Kidney glomerular epithelial cell (primary cell): ENCODE data around the gene CLDN1.
A peak's percentile ranks its signal among the peaks of the same experiment; 100 is the strongest.

Source experiments
- DNase-seq: peaks from one replicate; lab custom pipeline; 2025; lab: John Stamatoyannopoulos, UW

Gene CLDN1, protein sequence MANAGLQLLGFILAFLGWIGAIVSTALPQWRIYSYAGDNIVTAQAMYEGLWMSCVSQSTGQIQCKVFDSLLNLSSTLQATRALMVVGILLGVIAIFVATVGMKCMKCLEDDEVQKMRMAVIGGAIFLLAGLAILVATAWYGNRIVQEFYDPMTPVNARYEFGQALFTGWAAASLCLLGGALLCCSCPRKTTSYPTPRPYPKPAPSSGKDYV

DNA sequence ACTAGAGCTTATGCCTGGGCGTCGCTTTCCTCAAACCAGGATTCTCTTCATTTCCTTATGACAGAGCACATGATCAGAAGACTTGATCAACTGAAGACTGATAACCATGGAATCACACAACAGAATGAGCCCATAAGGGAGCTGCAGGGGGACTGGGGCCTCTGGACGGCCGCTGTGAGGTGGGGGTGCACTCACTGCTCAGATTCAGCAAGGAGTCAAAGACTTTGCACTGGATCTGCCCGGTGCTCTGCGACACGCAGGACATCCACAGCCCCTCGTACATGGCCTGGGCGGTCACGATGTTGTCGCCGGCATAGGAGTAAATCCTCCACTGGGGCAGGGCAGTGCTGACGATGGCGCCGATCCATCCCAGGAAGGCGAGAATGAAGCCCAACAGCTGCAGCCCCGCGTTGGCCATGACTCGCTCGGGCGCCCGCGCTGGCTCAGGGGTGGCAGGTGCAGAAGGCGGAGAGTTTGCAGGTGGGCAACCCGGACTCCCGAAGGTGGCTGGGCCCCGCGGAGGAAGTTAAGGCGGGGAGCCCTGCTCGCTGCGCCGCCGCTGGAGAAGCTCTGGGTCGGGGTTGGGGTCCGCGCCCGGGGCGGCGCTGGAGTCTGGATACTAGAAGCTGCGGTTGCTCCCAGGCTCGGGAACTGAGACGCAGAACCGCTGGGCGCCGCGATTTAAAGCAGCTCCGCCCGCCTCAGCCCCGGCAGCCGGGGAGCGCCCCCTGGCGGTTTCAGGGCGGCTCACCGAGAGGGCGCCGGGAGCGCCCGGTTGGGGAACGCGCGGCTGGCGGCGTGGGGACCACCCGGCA, at the start of gene CLDN1:
Gene CLDN1, minus strand, starts transcription at position 658 of the 815 bp plus-strand sequence. Its CDS starts 240 bp downstream, at position 418.
- peak; percentile 74 for DNase-seq

DNA sequence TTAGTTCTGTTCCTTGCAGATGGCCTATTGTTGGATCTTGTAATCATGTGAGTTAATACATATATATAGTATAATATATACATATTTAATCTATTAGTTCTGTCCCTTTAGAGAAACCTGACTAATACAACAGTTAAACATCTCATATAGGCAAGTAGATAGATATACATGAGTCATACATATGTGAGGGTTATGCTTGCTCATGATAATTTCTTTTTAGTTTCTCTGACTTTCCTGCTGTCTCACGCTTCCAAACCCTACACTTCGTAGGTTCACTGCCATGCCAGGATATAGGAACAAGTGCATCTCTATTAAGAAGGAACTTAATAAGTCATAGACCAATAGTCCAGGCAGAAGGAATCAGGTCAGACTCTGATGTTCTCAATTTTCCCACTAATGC, 48.9 kb upstream of the CLDN1 start:
- no peak for DNase-seq

DNA sequence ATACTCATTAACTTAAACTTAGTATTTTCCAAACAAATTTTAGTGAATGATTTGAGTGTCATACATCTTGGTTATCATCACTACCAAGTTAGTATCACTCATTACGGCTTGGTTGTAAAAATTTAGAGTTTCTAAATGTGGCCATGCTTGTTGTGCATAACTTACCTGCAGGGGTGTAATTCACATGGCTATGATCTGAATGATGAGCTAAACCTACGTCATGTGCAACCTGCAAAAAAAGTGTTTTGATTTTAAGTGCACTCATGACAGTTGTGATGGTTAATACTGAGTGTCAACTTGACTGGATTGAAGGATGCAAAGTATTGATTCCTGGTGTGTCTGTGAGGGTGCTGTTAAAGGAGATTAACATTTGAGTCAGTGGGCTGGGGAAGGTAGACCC, 48.1 kb upstream of the CLDN1 start:
- no peak for DNase-seq

DNA sequence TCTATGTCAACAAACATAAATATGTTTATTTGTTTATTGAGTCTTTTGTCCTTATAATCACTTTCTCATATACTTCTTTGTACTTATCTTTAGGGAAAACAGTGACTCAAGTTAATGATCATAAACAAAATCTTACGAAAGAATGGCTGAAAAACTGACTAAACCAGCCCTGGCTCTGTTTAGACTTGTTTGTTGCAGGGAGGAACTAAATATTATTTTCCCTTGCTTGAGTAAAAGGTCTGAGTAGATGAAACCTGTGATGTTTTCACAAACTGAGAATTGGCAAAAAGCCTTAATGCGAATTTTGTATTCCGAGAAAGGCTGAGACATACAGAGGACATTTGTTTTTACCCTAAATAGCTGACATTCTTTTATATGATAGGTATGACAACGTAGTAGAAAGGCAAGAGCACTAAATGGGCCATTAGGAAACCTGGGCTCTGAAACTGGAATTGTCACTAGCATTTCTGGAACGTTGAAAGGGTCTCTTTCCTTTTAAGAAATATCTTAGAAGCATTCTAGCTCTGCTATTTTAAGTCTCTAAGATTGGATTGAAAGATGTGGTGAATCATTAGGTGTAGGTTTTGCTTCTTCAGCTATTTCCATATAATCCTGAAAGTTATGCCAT, 47.5 kb upstream of the CLDN1 start:
- DNase-seq = no peak

DNA sequence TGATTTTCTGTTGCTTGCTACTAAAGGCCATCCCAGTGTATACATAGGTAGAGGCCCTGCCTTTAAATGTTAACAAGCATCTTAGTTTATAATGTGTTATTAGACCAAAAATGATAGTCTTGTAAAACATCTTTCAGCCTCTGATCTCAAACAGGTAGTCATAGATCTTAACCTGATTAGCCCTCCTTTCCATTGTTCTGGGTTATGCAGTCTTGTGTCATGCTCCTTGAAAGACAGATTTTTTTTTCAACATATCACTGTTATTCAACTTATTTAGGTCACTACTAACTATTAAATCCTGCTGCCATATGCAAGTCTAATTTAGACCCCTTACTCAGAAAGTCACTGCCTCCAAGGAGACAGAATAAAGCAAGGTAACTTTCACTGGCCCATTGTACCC, 46.6 kb upstream of the CLDN1 start:
- DNase-seq = no peak

DNA sequence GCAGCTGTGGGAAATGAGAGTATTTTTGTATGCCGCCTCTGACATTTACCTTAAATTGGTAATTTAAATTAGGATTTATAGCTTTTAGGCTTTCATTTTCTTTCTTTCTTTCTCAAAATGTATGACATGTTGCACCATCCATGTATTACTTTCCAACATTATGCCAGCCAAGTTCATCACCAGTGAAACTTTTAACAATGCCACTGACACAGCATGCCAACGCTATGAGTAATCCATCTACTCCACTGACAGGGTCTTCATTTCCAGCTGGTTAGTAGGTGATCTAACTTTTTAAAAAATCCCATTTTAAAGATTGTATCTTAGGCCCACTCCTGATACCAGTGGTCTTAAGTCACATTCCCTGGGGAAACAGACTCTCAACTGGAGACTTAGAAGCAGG, 43.9 kb upstream of the CLDN1 start:
- peak; percentile 74 for DNase-seq

DNA sequence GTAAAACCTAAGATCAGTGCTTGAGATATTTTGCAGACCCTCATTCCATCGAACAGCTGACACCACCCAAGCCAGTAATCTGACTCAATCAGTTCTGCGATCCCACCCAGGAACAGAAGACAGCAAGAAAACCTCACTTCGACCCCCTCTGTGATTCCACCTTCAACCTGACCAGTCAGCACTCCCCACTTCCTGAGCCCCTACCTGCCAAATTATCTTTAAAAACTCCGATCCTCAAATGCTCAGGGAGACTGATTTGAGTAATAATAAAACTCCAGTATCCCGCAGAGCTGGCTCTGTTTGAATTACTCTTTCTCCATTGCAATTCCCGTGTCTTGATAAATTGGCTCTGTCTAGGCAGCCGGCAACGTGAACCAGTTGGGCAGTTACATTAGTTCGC, 40.0 kb upstream of the CLDN1 start:
- DNase-seq = no peak

DNA sequence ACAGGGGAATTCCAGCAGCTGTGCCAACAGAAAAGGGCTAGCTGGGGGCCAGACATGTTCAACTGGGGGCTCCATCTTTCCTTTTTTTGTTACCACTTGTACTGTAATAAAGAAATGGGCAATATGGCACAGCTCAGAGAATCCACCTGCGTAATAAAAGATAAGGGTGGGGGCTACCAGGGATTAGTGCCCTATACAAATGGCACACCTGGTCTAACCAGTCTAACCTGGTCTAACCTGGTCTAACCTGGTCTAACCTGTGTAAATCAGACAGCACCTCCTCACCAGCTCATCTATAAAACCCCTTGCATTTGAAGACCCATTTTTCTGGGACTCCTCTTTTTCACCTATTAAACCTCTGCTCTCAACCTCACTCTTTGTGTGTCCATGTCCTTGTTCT, 39.5 kb upstream of the CLDN1 start:
- DNase-seq = no peak

DNA sequence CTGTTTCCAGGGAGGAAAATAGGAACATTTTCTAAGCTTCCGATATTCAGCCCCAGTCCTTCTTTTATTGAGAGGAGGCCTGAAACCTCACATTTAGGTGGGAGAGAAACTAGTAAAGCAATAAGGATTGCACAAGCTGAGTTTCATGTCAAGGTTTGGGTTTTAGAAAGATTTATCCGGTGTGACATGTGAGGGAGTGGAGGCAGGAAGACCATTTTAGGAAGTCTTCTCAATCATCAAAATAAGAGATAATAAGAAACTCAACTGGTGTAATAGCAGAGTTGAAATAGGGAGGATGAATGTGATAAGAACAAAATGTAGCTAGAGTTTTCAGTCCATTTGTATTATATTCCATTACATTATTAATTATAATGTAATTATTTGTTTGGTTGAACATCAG, 38.0 kb upstream of the CLDN1 start:
- no peak for DNase-seq

DNA sequence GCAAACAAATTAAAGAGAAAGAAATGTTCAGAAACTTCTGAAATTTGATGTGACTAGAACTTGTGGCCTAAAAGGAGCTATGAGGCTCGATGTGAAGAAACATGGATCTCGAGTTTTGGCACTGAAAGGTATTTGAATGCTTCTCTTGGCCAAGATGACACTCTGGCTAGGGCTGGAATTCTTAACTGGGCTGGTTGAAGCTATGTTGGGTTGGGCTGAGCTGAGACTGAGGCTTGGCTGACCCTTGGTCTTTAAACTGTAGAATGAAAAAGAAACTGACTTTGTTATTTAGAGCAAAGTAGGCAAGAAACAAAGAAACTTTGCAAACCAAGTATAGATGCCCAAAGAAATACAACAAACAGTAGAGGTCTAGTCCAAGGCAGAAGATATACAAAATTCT, 37.6 kb upstream of the CLDN1 start:
- no peak for DNase-seq

DNA sequence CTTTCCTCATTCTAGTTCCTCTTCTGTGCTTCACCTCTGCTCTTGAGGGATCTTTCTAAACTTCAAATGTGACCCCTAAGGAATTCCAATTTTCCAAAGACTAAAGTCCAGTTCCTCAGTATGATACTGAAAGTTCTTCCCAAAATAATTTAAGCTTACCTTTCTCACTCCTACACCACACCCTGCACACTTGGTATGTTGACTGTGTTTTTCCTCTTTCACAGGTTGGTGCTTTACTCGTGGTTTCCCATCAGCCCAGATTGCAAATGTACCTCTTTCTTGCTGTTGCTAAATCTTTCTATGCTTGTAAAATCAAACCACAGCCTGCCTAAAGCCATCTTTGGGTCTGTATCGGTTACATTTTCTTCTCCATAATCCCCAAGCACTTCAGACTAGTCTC, 35.2 kb upstream of the CLDN1 start:
- no peak for DNase-seq

DNA sequence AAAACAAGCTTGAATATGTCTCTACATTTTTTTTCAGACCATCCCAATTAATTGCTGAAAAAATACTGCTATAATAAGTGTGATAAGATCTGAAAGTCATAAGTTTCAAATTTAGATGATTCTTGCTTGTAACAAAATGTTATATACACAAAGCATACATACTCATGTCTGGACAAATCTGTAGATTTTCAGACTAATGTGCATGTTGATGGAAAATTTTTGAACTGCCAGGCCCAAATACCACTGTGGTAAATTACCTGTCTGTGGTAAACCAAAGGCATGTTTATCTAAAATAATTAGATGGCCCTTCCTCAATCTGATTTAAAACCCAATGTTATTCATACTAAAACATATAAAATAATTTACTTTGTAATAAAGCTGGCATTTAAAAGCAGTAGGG, 34.0 kb upstream of the CLDN1 start:
- no peak for DNase-seq

DNA sequence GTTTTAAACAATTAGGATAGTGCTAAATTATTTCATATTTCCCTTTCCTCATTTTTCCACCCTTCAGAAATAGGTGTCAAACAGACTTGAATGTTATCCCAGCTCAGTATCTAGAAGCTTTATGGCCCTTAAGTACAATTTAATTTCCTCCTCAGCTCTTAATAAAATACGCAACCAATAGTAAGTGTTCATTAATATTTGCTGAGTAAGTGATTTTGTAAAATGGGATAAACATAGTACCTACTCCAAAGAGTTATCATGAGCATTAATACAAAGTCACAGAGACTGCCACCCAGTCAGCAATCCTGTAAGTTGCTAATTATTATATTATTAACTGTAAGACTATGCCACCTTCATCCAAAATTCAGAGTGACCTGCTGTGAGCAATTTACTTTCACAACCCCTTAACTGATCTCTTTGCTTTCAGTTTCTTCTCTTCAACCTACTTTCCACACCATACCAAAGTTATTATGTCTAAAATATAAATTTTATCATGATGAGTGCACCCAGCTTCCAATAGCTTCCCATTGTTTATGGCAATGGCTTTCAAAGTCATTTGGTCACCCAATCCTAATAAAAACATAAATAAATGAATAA, 30.7 kb upstream of the CLDN1 start:
- DNase-seq = no peak

DNA sequence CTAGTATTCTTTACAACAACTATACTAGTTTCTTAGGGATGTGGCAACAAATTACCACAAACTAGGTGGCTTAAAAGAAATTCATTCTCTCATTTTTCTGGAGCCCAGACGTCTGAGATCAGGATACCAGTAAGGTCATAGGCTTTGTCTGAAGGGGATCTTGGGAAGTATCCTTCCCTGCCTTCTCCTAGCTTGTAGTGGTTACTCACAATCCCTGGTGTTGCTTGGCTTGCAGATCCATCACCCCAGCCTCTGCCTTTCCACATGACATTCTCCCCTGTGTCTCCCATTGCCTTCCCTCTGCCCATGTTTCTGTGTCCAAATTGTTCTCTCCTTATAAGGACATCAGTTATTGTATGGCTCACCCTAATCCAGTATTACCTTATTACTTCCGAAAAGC, 24.3 kb upstream of the CLDN1 start:
- peak; percentile 46 for DNase-seq

DNA sequence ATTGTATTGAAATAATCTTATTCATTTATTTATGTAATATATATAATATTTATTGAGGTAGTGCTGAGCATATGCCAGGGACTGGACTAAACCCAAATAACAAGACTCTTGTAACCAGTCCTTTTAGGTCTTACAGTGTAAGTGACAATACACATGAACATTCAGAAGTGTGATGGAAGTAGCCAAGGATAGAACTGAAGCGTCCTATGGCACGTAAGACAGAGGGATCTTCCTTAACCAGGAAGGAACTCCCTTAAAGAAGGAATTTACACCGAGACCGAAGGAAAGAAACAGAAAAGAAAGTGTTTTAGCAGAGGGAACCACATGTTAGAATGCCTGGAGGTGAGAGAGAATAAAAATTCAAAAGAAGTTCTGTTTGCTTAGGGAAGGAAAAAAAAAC, 23.6 kb upstream of the CLDN1 start:
- DNase-seq = peak; percentile 85

DNA sequence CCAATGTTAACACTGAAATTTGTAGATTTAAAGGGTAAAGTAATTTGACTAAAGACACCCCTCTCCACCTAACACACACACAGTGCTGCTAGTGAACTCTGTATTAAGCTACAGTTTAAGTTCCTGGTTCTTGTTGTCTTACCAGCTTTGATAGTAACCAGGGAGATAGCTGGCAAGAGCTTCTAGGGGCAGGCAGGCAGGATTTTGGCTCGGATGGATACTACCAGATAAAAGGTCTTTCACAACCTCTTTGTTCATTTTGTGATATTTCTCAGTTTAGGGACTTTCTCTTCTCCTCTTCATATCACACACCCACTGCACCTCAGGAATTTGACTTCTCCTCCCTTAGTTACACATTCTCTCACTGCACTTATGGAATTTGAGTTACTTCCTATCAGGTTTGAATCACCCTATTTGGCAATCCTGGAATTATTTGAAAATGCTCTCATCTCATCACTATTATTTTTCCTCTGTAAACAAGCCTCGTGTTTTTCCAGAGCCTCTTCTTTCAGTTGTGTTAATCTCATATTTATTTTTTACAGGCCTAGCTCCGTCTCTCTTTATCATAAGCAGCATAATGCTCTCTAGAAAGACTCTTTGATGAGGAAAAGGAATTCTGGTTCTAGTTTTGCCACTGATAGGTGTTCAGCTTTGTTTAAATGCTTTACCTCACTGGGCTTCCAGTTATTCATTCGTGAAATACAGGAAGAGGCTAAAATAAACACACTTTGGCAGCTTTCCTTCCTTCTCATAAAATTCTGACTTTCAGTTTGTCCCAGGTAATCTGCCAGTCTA, 23.0 kb upstream of the CLDN1 start:
- peak; percentile 99 for DNase-seq

DNA sequence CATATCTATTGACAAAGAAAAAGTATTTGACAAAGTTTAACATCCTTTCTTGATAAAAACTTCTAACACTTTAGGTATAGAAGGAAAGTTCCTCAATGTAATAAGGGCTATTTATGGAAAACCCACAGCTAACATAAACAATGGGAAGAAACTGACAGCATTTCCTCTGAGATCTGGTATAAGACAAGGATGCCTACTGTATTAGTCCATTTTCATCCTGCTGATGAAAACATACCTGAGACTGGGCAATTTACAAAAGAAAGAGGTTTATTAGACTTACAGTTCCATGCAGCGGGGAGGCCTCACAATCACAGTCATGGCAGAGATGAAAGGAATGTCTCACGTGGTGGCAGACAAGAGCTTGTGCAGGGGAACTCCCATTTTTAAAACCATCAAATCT, 17.8 kb upstream of the CLDN1 start:
- no peak for DNase-seq

DNA sequence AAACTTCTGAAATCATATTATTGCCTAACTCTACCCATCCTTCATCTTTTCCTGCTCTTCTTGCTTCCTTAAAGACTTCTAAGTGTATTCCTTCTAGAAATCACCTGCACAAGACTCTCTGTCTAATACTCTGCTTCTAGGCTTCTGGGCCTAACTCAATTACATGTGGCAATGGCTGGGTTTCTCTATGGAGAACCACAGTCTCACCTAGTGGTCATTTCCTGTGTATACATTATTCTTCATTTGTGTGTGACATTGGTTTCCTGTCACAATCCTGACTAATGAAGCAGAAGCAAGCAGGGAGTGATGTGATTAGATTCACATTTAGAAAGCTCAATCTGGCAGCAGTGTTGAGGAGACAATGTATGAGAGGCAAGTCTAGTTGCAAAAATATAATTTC, 16.9 kb upstream of the CLDN1 start:
- DNase-seq = no peak

DNA sequence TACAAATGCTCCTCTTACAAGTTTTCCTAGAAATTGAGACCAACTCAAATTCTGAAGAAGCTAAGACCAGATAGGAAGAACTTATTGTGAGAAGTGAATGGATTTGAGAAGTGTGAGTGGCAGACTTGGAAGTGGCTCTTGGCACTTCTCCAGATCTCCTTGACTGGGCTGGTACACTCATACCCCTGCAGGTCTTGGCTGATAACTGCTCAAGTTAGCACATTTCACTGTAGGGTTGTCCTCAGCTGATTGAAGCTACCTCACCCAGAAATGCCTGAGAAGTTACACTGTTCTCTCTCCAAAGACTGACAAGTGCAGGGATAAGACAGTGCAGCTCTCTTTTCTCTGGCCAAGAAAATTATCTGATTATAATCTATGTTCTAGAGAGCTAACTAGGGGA, 16.5 kb upstream of the CLDN1 start:
- peak; percentile 43 for DNase-seq

DNA sequence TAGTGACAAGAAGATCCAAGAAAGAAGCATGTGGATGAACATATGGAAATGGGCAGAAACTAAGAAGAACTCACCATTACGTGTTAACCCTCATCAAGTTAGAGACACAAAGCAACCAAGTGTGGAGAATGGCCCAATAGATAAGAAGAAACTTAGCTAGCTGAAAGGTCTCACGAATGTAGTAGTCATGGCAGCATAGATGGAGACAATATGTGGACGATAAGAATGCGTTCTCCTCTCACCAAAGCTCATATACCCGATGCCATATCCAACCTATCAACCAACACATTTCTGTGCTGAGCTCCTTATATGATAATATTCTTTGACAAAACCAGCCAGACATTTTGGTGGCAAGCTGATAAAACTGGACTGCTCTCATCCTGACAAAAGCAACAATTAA, 15.1 kb upstream of the CLDN1 start:
- DNase-seq = no peak

DNA sequence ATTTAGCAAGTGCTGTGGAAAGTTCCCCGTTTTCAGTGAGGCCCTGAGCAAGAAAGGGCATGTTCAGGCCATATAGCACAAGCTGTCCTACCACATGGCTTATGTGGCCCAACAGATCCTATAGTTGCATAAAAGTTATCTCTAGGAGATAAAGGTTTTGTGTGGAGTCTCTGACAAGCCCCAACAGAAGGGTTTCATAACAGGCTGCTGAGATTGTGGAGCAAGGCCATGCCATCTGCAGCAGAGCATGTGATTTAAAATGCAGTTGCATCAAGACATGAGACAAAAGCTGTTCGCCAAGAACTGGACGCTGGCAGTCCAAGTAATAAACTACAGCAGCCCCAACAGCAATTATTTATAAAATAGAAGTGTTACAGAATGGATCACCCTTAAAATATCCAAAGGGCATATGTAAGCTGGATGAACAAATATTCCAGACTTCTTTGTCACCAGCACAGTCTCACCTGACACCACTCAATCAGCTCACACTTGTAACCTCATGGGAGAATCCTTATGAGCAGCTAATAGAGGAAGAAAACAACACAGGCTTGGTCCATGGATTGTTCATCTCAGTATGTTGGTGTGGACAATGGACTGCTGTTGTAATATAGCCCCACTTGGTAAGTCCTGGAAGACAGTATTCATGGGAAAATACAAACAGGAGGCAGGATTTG, 14.4 kb upstream of the CLDN1 start:
- no peak for DNase-seq

DNA sequence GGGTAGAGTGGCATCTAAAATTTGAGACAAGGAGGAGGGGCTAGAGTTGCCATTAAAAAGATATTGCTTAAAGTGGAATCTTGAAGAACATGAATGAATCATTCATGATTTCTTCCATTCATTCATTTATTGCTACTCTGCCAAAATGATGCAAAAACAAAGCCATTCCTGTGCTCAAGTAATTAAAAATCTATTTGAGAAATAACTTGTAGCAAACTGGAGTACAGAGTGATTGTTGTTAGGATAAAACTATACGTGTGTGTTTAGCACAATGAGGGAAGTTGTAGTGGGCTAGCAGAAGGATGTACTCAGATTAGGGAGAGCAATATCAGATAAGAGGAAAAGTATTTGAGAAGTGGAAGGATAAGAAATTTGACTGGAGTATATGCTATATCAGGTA, 11.7 kb upstream of the CLDN1 start:
- no peak for DNase-seq
